Activated CD8-positive, alpha-beta memory T cell treated with anti-CD3 and anti-CD28 coated beads for 4 hours (primary cell): ENCODE results near the gene CDK14.

Source experiments
- DNase-seq, 2 donors: peaks; one replicate each; pipeline ENCODE4 v3.0.0-alpha.2; 2020; ENCODE audit warnings: low read depth in 2 of 2

The CDK14 gene

GRCh38 chr7:91249506-91250233, 653.5 kb downstream of the CDK14 start:
- DNase-seq, result no peak

- no peak for DNase-seq
Observed at GRCh38 chr7:91250706-91251105, 654.6 kb downstream of the CDK14 start.

GRCh38 chr7:91251877-91252276, 655.8 kb downstream of the CDK14 start:
- no peak for DNase-seq
